Activated CD4-positive, CD25-positive, alpha-beta regulatory T cell treated with anti-CD3 and anti-CD28 coated beads, Interleukin-2, amount 50 U/mL, for 16 hours (primary cell): ENCODE data around the gene KRT73.

Source experiments
- DNase-seq: peaks from one replicate; pipeline ENCODE4 v3.0.0-alpha.2; 2020; ENCODE audit warnings: low read depth, low spot score

The KRT73 gene

GRCh38 chr12:52622349-52622748 lies 4.0 kb upstream of the KRT73 start:
- DNase-seq, result no peak

GRCh38 chr12:52618866-52619265 lies 507 bp upstream of the KRT73 start:
- no peak for DNase-seq

- no peak for DNase-seq
Observed at GRCh38 chr12:52617403-52617785, 965 bp downstream of the KRT73 start.

GRCh38 chr12:52616680-52617402 lies 1.5 kb downstream of the KRT73 start:
- DNase-seq, result no peak

GRCh38 chr12:52615912-52616311 lies 2.4 kb downstream of the KRT73 start:
- no peak for DNase-seq

GRCh38 chr12:52615208-52615868 lies 3.0 kb downstream of the KRT73 start:
- no peak for DNase-seq

- DNase-seq, result no peak
Observed at GRCh38 chr12:52614381-52615207, 3.8 kb downstream of the KRT73 start.

GRCh38 chr12:52613384-52614030 lies 4.9 kb downstream of the KRT73 start:
- DNase-seq, result no peak

- no peak for DNase-seq
Observed at GRCh38 chr12:52612431-52613383, 5.7 kb downstream of the KRT73 start.

GRCh38 chr12:52611080-52611468 lies 7.3 kb downstream of the KRT73 start:
- no peak for DNase-seq

GRCh38 chr12:52608826-52609630 lies 9.3 kb downstream of the KRT73 start:
- DNase-seq, result no peak

GRCh38 chr12:52608161-52608560 lies 10.2 kb downstream of the KRT73 start:
- DNase-seq, result no peak

GRCh38 chr12:52607314-52607713 lies 11.0 kb downstream of the KRT73 start:
- no peak for DNase-seq

GRCh38 chr12:52606581-52607218 lies 11.7 kb downstream of the KRT73 start:
- no peak for DNase-seq

- DNase-seq, result no peak
Observed at GRCh38 chr12:52606096-52606495, 12.3 kb downstream of the KRT73 start.

GRCh38 chr12:52605542-52605941 lies 12.8 kb downstream of the KRT73 start:
- no peak for DNase-seq

GRCh38 chr12:52604859-52605258 lies 13.5 kb downstream of the KRT73 start:
- DNase-seq, result no peak

- DNase-seq, result no peak
Observed at GRCh38 chr12:52603314-52603713, 15.0 kb downstream of the KRT73 start.

- no peak for DNase-seq
Observed at GRCh38 chr12:52602552-52602951, 15.8 kb downstream of the KRT73 start.

- DNase-seq, result no peak
Observed at GRCh38 chr12:52601671-52602070, 16.7 kb downstream of the KRT73 start.
